Measurements from ENCODE around the gene CCDC142. TPM values are rescaled to one million over a fixed set of nuclear protein-coding genes. Genes with fewer than 3 reads are reported as not detected.

The CCDC142 gene
- total and polyA plus RNA-seq, 2 donors, result 7.0 to 28.2 TPM

- 12% methylated on average over 75 of the region's 75 CpGs for WGBS
- Histone ChIP-seq H3K4me1 (ENCODE audit: insufficient read depth) (peaks cover 1% of the 10 kb centered on the region), H3K27ac (ENCODE audit: low read depth) (peak within 1 kb of the TSS; percentile 41), H3K36me3 (ENCODE audit: insufficient read depth) (no peaks in the 10 kb centered on the region), H3K4me3 (ENCODE audit: low read depth, low read length) (peak within 1 kb of the TSS; percentile 42)
- DNase-seq (ENCODE audit: extremely low spot score), result no peak
These were observed 40.9 kb downstream of the CCDC142 start, which contains the start of gene RTKN for GRCh38 chr2:74441690-74442482. Gene RTKN (minus strand): TSS chr2:74441937. CDS start chr2:74441816, 121 bp downstream.

DNA sequence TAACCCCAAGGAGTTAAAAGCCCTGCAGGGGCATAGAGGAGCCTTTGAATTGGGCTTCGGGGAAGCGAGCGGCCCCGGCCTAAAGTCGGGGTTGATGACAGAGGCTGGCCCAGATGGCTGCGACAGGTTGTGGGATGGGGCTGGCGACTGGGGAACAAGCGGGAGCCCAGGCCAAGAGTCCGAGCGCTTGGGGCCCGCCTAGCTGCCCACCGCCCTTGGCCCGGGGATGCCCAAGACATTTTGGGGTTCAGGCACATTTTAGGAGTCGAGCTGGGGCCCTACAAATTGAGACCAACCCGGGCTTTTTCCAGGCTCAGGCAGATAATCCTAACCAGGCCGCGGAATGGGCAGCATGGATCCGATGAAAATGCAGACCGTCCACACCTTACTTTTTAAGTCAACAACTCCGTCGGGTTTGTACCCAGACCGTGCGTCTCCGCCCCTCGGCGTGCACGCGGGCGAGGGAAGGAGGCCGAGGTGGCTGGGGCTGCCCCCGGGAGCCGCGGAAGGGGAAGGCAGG, 41.6 kb downstream of the CCDC142 start:
- H3K27ac ChIP-seq (ENCODE audit: low read depth), result no peak overlapping the region
- peak overlapping the region; percentile 42 for H3K4me3 ChIP-seq (ENCODE audit: low read depth, low read length)
- no peak for DNase-seq (ENCODE audit: extremely low spot score)
- 34% methylated on average over 33 of the region's 33 CpGs for WGBS
- H3K4me1 ChIP-seq (ENCODE audit: insufficient read depth), result peaks cover 1% of the 10 kb centered on the region
- H3K36me3 ChIP-seq (ENCODE audit: insufficient read depth), result no peaks in the 10 kb centered on the region

- Histone ChIP-seq H3K27ac (ENCODE audit: low read depth) (peak overlapping the region; percentile 41), H3K4me1 (ENCODE audit: insufficient read depth) (peaks cover 1% of the 10 kb centered on the region), H3K36me3 (ENCODE audit: insufficient read depth) (no peaks in the 10 kb centered on the region), H3K4me3 (ENCODE audit: low read depth, low read length) (peak overlapping the region; percentile 42)
- WGBS, result 14% methylated on average over 45 of the region's 45 CpGs
- DNase-seq (ENCODE audit: extremely low spot score), result peak; percentile 80
These were observed 42.2 kb downstream of the CCDC142 start for GRCh38 chr2:74440378-74441169.

DNA sequence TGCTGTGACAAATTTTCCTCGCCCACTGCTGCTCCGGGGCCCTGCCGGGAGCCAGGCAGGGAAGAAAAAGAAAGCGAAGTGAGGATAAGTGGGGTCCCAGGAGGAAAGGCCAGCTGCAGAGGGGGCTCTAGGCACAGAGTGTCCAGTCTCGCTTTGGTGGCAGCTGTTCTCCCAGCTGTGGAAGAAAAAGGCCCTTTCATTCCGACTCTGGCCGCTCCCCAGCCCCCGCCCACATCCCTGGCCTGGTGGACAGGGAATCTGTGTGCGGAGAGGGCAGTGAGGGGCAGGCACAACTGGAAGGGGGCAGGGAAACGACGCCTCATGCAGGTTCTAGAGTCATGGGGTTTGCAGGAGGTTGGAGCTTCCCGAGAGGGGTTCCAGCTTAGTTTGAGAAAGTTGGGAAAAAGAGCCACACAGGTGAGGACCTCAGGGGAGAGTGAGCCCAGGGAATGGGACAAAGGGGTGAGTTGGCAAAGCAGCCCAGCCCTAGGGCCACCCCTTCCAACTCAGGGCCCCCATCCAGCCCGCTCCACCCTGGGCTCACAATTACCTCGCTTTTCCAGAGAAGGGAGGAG, 42.9 kb downstream of the CCDC142 start:
- H3K36me3 ChIP-seq (ENCODE audit: insufficient read depth), result no peaks in the 10 kb centered on the region
- no peak overlapping the region for H3K27ac ChIP-seq (ENCODE audit: low read depth)
- peak overlapping the region; percentile 42 for H3K4me3 ChIP-seq (ENCODE audit: low read depth, low read length)
- WGBS, result 12% methylated on average over 14 of the region's 14 CpGs
- no peak for DNase-seq (ENCODE audit: extremely low spot score)
- H3K4me1 ChIP-seq (ENCODE audit: insufficient read depth), result peaks cover 1% of the 10 kb centered on the region

DNA sequence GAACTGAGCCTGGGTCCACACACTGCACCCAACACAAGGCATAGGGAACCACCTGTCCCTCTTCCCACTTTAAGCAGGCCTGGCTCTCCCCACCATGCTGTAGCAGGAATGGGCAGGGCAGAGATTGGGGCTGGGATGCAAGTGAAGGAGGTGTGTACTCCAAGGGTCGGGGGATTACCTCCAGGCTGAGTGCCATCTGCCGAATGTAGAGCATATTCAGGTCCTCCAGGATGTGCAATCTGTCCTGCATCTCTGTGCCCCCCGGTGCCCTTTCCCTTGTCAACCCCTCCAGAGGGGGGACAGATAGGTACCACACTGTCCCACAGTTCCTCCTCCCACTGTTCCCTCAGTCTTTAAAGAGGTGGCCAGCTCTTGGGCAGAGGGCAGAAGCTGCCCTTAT, 43.4 kb downstream of the CCDC142 start:
- no peak overlapping the region for H3K27ac ChIP-seq (ENCODE audit: low read depth)
- 29% methylated on average over 3 of the region's 3 CpGs for WGBS
- peak overlapping the region; percentile 42 for H3K4me3 ChIP-seq (ENCODE audit: low read depth, low read length)
- no peak for DNase-seq (ENCODE audit: extremely low spot score)
- H3K36me3 ChIP-seq (ENCODE audit: insufficient read depth), result no peaks in the 10 kb centered on the region
- H3K4me1 ChIP-seq (ENCODE audit: insufficient read depth), result peaks cover 1% of the 10 kb centered on the region

- peaks cover 1% of the 10 kb centered on the region for H3K4me1 ChIP-seq (ENCODE audit: insufficient read depth)
- WGBS, result 96% methylated on average over 1 of the region's 1 CpG
- no peak for DNase-seq (ENCODE audit: extremely low spot score)
- H3K4me3 ChIP-seq (ENCODE audit: low read depth, low read length), result no peak overlapping the region
- no peak overlapping the region for H3K27ac ChIP-seq (ENCODE audit: low read depth)
- no peaks in the 10 kb centered on the region for H3K36me3 ChIP-seq (ENCODE audit: insufficient read depth)
These were observed 44.5 kb downstream of the CCDC142 start for GRCh38 chr2:74438248-74438647.

DNA sequence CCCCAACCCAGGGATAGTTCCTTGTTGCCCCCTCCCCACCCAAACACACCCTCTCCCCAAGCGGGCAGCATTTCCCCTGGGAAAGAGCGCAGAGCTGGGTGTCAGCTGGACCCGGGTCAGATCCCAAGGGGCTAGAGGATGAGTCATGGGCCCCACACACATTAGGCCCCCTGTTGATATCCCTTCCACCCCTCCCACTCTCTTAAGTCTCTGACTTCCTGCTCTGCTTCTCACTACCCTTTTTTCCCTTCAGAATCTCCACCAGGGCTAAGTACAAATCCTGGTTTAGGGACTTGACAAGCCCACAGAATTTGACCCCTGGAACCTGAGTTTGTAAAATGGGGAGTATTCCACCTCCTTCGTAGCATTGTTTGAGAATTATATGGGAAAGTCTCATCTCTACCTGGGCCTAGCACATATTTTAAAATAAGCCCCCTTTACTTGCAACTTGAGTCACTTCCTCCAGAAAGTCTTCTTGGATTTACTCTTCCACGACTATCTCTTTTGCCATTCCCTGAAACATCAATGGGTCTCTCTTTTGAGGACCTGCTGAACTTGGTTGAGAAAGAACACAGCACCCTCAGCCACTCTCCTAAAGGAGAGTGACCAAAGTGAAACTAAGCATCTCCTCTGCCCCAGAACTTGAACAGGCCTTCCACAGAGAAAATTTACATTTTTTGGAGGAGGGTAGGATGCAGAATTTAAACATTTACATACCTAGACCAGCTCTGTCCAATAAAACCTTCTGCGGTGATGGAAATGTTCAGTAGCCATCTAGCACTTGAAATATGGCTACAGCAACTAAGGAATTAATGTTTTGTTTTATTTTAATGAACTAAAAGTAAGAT, 45.7 kb downstream of the CCDC142 start:
- 72% methylated on average over 6 of the region's 6 CpGs for WGBS
- H3K4me3 ChIP-seq (ENCODE audit: low read depth, low read length), result no peak overlapping the region
- H3K4me1 ChIP-seq (ENCODE audit: insufficient read depth), result peaks cover 1% of the 10 kb centered on the region
- H3K27ac ChIP-seq (ENCODE audit: low read depth), result no peak overlapping the region
- H3K36me3 ChIP-seq (ENCODE audit: insufficient read depth), result no peaks in the 10 kb centered on the region
- DNase-seq (ENCODE audit: extremely low spot score), result no peak

GRCh38 chr2:74436111-74436805, 46.5 kb downstream of the CCDC142 start:
- no peaks in the 10 kb centered on the region for H3K36me3 ChIP-seq (ENCODE audit: insufficient read depth)
- H3K4me1 ChIP-seq (ENCODE audit: insufficient read depth), result no peaks in the 10 kb centered on the region
- 65% methylated on average over 43 of the region's 43 CpGs for WGBS
- H3K4me3 ChIP-seq (ENCODE audit: low read depth, low read length), result no peak overlapping the region
- no peak for DNase-seq (ENCODE audit: extremely low spot score)
- no peak overlapping the region for H3K27ac ChIP-seq (ENCODE audit: low read depth)

GRCh38 chr2:74430502-74430901, 52.3 kb downstream of the CCDC142 start:
- H3K36me3 ChIP-seq (ENCODE audit: insufficient read depth), result no peaks in the 10 kb centered on the region
- DNase-seq (ENCODE audit: extremely low spot score), result no peak
- WGBS, result 83% methylated on average over 11 of the region's 11 CpGs
- H3K27ac ChIP-seq (ENCODE audit: low read depth), result no peak overlapping the region
- H3K4me1 ChIP-seq (ENCODE audit: insufficient read depth), result no peaks in the 10 kb centered on the region
- no peak overlapping the region for H3K4me3 ChIP-seq (ENCODE audit: low read depth, low read length)

GRCh38 chr2:74429487-74430451, 53.0 kb downstream of the CCDC142 start:
- H3K36me3 ChIP-seq (ENCODE audit: insufficient read depth), result no peaks in the 10 kb centered on the region
- no peak overlapping the region for H3K27ac ChIP-seq (ENCODE audit: low read depth)
- 89% methylated on average over 18 of the region's 18 CpGs for WGBS
- H3K4me1 ChIP-seq (ENCODE audit: insufficient read depth), result no peaks in the 10 kb centered on the region
- no peak overlapping the region for H3K4me3 ChIP-seq (ENCODE audit: low read depth, low read length)
- DNase-seq (ENCODE audit: extremely low spot score), result no peak

DNA sequence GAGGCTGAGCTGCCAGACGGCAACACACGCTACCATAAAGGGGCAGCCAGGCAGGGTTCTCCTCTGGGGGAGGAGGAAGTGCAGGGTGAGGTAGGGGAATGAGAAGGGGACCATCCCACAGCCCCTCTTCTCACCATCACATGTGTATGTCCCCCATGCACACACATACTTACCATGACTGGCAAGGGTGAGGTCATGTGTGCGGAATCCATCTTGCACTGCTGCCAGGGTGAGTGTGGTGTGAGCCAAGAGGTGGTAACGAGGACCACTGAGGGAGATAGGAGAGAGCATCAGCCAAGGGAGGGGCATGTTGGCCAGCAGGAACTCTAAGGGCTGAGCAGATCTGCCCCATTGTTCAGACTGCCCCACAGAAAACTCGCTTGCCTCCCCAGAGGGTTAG, 54.1 kb downstream of the CCDC142 start:
- Histone ChIP-seq H3K27ac (ENCODE audit: low read depth) (no peak overlapping the region), H3K4me3 (ENCODE audit: low read depth, low read length) (no peak overlapping the region), H3K4me1 (ENCODE audit: insufficient read depth) (no peaks in the 10 kb centered on the region), H3K36me3 (ENCODE audit: insufficient read depth) (no peaks in the 10 kb centered on the region)
- no peak for DNase-seq (ENCODE audit: extremely low spot score)
- WGBS, result 76% methylated on average over 5 of the region's 5 CpGs

- Histone ChIP-seq H3K4me3 (ENCODE audit: low read depth, low read length) (no peak overlapping the region), H3K4me1 (ENCODE audit: insufficient read depth) (no peaks in the 10 kb centered on the region), H3K27ac (ENCODE audit: low read depth) (no peak overlapping the region), H3K36me3 (ENCODE audit: insufficient read depth) (no peaks in the 10 kb centered on the region)
- no peak for DNase-seq (ENCODE audit: extremely low spot score)
- 85% methylated on average over 3 of the region's 3 CpGs for WGBS
These were observed 55.2 kb downstream of the CCDC142 start for GRCh38 chr2:74427551-74427950.

All from urinary bladder (tissue), 4 donors.